ENCODE measurements around the gene FOXD4. TPM values are rescaled to one million over a fixed set of nuclear protein-coding genes. Genes with fewer than 3 reads are reported as not detected.
A peak's percentile ranks its signal among the peaks of the same experiment; 100 is the strongest.
"Not testable (repeated sequence)": the region's sequence is repeated elsewhere in the genome, so short reads cannot be mapped to it uniquely, and the experiment has no call there.

The FOXD4 gene
- total and polyA plus RNA-seq, 2 of the 8 experiments (the other 6 are each of a cell fraction or from before 2014, with no cell fraction given) = 0.03 TPM; not detected in 1

DNA sequence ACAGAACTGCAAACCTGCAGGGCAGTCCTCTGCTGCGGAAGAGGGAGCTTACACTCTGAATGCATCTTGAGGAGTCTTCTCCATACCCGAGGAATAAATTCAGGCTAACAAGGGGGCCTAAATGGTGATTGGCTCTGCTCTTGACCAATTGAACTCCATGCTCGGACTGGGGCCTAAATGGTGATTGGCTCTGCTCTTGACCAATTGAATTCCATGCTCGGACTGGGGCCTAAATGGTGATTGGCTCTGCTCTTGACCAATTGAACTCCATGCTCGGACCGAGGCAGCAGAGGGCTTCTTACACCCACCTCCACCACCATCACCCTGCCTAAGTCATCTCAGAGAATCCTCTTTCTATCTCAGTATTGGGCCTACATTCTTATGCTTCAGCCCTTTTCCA lies 18.4 kb downstream of the FOXD4 start:
- H2BK15ac ChIP-seq (ENCODE audit: low read length); H3K14ac ChIP-seq (ENCODE audit: insufficient read length); FAIRE-seq; H2BK120ac ChIP-seq (replicated peaks; ENCODE audit: low read depth, low read length); H3K56ac ChIP-seq (replicated peaks; ENCODE audit: insufficient read length, low read depth, low read length); H2BK12ac ChIP-seq (ENCODE audit: low read depth, low read length); H3K23me2 ChIP-seq (ENCODE audit: low read depth, low read length); H3K18ac ChIP-seq (ENCODE audit: extremely low read depth, low read length); H3K36me3 ChIP-seq (ENCODE audit: control insufficient read depth in 2 of 4, insufficient read depth in 4 of 4, low read length in 3 of 4); H2AK5ac ChIP-seq (ENCODE audit: low read depth, low read length); H3K9ac ChIP-seq (replicated peaks in 1 of 4; ENCODE audit: extremely low read depth in 1 of 4, low read depth in 3 of 4, low read length in 3 of 4); H2BK20ac ChIP-seq (ENCODE audit: low read length); DNase-seq (ENCODE audit: low read depth in 1 of 2, low spot score in 2 of 2); H2AFZ ChIP-seq (ENCODE audit: low read length); H3K9me3 ChIP-seq (ENCODE audit: insufficient read depth in 2 of 2, low read depth in 1 of 2, low read length in 1 of 2); H4K20me1 ChIP-seq (replicated peaks in 1 of 2; ENCODE audit: control insufficient read depth in 1 of 2, insufficient read depth in 2 of 2, low read length in 2 of 2); H3K27me3 ChIP-seq (replicated peaks in 1 of 4; ENCODE audit: control insufficient read depth in 3 of 4, extremely low read depth in 1 of 4, insufficient read depth in 3 of 4, low read length in 3 of 4); POLR2A ChIA-PET (ENCODE audit: partially characterized antibody); H3K79me2 ChIP-seq (ENCODE audit: control insufficient read depth in 1 of 2, insufficient read depth in 2 of 2, low read length in 2 of 2); H3K4ac ChIP-seq (replicated peaks; ENCODE audit: insufficient read length, low read depth, low read length); CTCF ChIA-PET (ENCODE audit: partially characterized antibody); H2BK5ac ChIP-seq (ENCODE audit: low read depth, low read length); H3K27ac ChIP-seq (ENCODE audit: low read depth, low read length); H4K91ac ChIP-seq (replicated peaks; ENCODE audit: insufficient read length, low read length); H3K4me2 ChIP-seq (ENCODE audit: insufficient read depth in 1 of 2, low read depth in 2 of 2, low read length in 2 of 2); H3K23ac ChIP-seq (ENCODE audit: insufficient read length); H4K8ac ChIP-seq (ENCODE audit: extremely low read depth, insufficient read depth, low read length); H4K5ac ChIP-seq (ENCODE audit: insufficient read length, low read depth, low read length); H3K4me1 ChIP-seq (replicated peaks in 1 of 4; ENCODE audit: control insufficient read depth in 3 of 4, insufficient read depth in 4 of 4, low read length in 3 of 4); H3K79me1 ChIP-seq (ENCODE audit: low read depth, low read length); H3K4me3 ChIP-seq (ENCODE audit: extremely low read depth in 1 of 4, insufficient read depth in 2 of 4, low read depth in 3 of 4, low read length in 4 of 4): not testable (repeated sequence)
- WGBS, 2 experiments (ENCODE audit: extremely low coverage in 1 of 2, insufficient coverage in 1 of 2, insufficient read length in 1 of 2, insufficient replicate concordance in 2 of 2, low coverage in 1 of 2, low lambda C conversion rate in 2 of 2, missing lambda C conversion rate in 1 of 2) = 87% methylated on average over 6 of the region's 6 CpGs; no CpG with 5 or more reads in 1 of the 2 experiments
- TF ChIP-seq SP1 (IDR thresholded peaks at IDR 0.05; ENCODE audit: low read depth, low read length) = 0 out of 2 replicates have a peak, but pooled peaks have one; percentile 10

DNA sequence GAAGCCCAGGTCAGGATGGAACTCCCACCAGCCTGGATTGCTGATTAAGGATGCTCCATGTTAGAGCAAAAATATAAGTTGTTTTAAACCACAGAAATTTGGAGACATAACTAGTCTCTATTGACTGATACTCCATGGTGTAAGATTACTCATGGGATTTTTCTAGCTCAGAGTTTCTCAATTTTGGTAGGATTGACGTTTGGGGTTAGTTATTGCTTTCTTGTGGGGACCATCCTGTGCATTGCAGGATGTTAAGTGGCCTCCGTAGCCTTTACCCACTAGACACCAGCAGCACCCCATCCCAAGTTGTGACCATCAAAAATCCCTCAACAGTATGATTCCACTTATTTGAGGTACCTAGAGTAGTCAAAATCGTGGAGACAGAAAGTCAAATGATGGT lies 19.4 kb downstream of the FOXD4 start:
- H2BK5ac ChIP-seq (ENCODE audit: low read depth, low read length); H3K56ac ChIP-seq (replicated peaks; ENCODE audit: insufficient read length, low read depth, low read length); H3K4me2 ChIP-seq (ENCODE audit: insufficient read depth in 1 of 2, low read depth in 2 of 2, low read length in 2 of 2); FAIRE-seq; POLR2A ChIA-PET (ENCODE audit: partially characterized antibody); H3K9me3 ChIP-seq (ENCODE audit: insufficient read depth in 2 of 2, low read depth in 1 of 2, low read length in 1 of 2); H3K14ac ChIP-seq (ENCODE audit: insufficient read length); H3K4me3 ChIP-seq (ENCODE audit: extremely low read depth in 1 of 4, insufficient read depth in 2 of 4, low read depth in 3 of 4, low read length in 4 of 4); H3K79me2 ChIP-seq (ENCODE audit: control insufficient read depth in 1 of 2, insufficient read depth in 2 of 2, low read length in 2 of 2); H3K9ac ChIP-seq (replicated peaks in 1 of 4; ENCODE audit: extremely low read depth in 1 of 4, low read depth in 3 of 4, low read length in 3 of 4); H3K36me3 ChIP-seq (ENCODE audit: control insufficient read depth in 2 of 4, insufficient read depth in 4 of 4, low read length in 3 of 4); H2AFZ ChIP-seq (ENCODE audit: low read length); H3K79me1 ChIP-seq (ENCODE audit: low read depth, low read length); H4K5ac ChIP-seq (ENCODE audit: insufficient read length, low read depth, low read length); H3K23ac ChIP-seq (ENCODE audit: insufficient read length); H2AK5ac ChIP-seq (ENCODE audit: low read depth, low read length); H3K27me3 ChIP-seq (replicated peaks in 1 of 4; ENCODE audit: control insufficient read depth in 3 of 4, extremely low read depth in 1 of 4, insufficient read depth in 3 of 4, low read length in 3 of 4); H2BK12ac ChIP-seq (ENCODE audit: low read depth, low read length); CTCF ChIA-PET (ENCODE audit: partially characterized antibody); H4K8ac ChIP-seq (ENCODE audit: extremely low read depth, insufficient read depth, low read length); H3K23me2 ChIP-seq (ENCODE audit: low read depth, low read length); DNase-seq (ENCODE audit: low read depth in 1 of 2, low spot score in 2 of 2); H2BK20ac ChIP-seq (ENCODE audit: low read length); H2BK15ac ChIP-seq (ENCODE audit: low read length); H4K91ac ChIP-seq (replicated peaks; ENCODE audit: insufficient read length, low read length); H3K27ac ChIP-seq (ENCODE audit: low read depth, low read length); H2BK120ac ChIP-seq (replicated peaks; ENCODE audit: low read depth, low read length); H4K20me1 ChIP-seq (replicated peaks in 1 of 2; ENCODE audit: control insufficient read depth in 1 of 2, insufficient read depth in 2 of 2, low read length in 2 of 2); H3K18ac ChIP-seq (ENCODE audit: extremely low read depth, low read length); H3K4ac ChIP-seq (replicated peaks; ENCODE audit: insufficient read length, low read depth, low read length); H3K4me1 ChIP-seq (replicated peaks in 1 of 4; ENCODE audit: control insufficient read depth in 3 of 4, insufficient read depth in 4 of 4, low read length in 3 of 4): not testable (repeated sequence)
- 73% methylated on average over 3 of the region's 3 CpGs; no CpG with 5 or more reads in 1 of the 2 experiments for WGBS, 2 experiments (ENCODE audit: extremely low coverage in 1 of 2, insufficient coverage in 1 of 2, insufficient read length in 1 of 2, insufficient replicate concordance in 2 of 2, low coverage in 1 of 2, low lambda C conversion rate in 2 of 2, missing lambda C conversion rate in 1 of 2)

Measured in H1 (cell line).